HepG2 (cell line): ENCODE measurements around the gene TCEANC2. TPM values are rescaled to one million over a fixed set of nuclear protein-coding genes. Genes with fewer than 3 reads are reported as not detected.
"Not testable (repeated sequence)": the region's sequence is repeated elsewhere in the genome, so short reads cannot be mapped to it uniquely, and the experiment has no call there.

Source experiments
- ATAC-seq: fragments of 200-7000 bp; cut with Tn5 transposase; 3 replicates; pipeline ENCODE4 v1.9.1; 2020; ENCODE audit warnings: mild to moderate bottlenecking, moderate library complexity
- BruUV-seq: library from RNA; stranded (reverse); fragments of 400-500 nt; replicated peaks from 2 replicates; lab custom pipeline; 2021; lab: Mats Ljungman, UMichigan
- CTCF ChIA-PET: fragments of 300-600 bp; formaldehyde crosslinking; extraction: SDS; loops from one replicate; lab custom pipeline; 2021; ENCODE audit warnings: low total read pairs, inconsistent platforms, low intra/inter-chr PET ratio; lab: Yijun Ruan, JAX
- POLR2A ChIA-PET: fragments of 350-600 bp; sonication (Branson Sonifier 250); formaldehyde crosslinking; loops from one replicate; lab custom pipeline; 2020; ENCODE audit warnings: antibody characterized with exemption, inconsistent platforms; lab: Yijun Ruan, JAX
- DNase-seq: peaks from one replicate; pipeline ENCODE4 v3.0.0-alpha.2; 2015; ENCODE audit warnings: low spot score
- FAIRE-seq: peaks from 3 replicates; lab custom pipeline; 2011; peaks lifted over from hg19 to GRCh38; lab: Jason Lieb, UNC
- H2AFZ ChIP-seq: one replicate; pipeline ENCODE4 v1.6.1; 2011; ENCODE audit warnings: low read length, inconsistent platforms
- H3K27ac ChIP-seq: fragments of 300-600 bp; 3 replicates; pipeline ENCODE4 v1.8.0; 2011; ENCODE audit warnings: mixed run types, mild to moderate bottlenecking, mixed read lengths, low read length, inconsistent platforms; ENCODE audit not compliant: insufficient read depth; ENCODE audit errors: extremely low read length
- H3K27me3 ChIP-seq, 2 experiments: fragments of 200-600 bp in 1 of 2; 2 replicates in 1 of 2; 3 replicates in 1 of 2; pipeline versions ENCODE4 v1.6.0 to v1.8.0; 2011; ENCODE audit warnings: low read length in 2 of 2, mild to moderate bottlenecking in 2 of 2, moderate library complexity in 2 of 2, inconsistent platforms in 1 of 2; ENCODE audit not compliant: insufficient read depth in 2 of 2, control insufficient read depth in 1 of 2
- H3K36me3 ChIP-seq, 2 experiments: fragments of 200-600 bp in 1 of 2; replicated peaks in 1 of 2; 2 replicates in 1 of 2; 3 replicates in 1 of 2; pipeline versions ENCODE4 v1.5.1 to v1.8.0; 2011; ENCODE audit warnings: low read length in 2 of 2, inconsistent platforms in 1 of 2; ENCODE audit not compliant: insufficient read depth in 2 of 2, control insufficient read depth in 1 of 2
- H3K4me1 ChIP-seq: 2 replicates; pipeline ENCODE4 v1.5.1; 2012; ENCODE audit warnings: low read length, inconsistent platforms; ENCODE audit not compliant: insufficient read depth
- H3K4me2 ChIP-seq: 2 replicates; pipeline ENCODE4 v1.6.0; 2011; ENCODE audit warnings: low read depth, low read length, inconsistent platforms
- H3K4me3 ChIP-seq, 3 experiments: fragments of 200-600 bp in 1 of 3; sonication (generic), shearing (Covaris generic) in 1 of 3; replicated peaks in 1 of 3; 2 replicates each; pipeline ENCODE4 v1.5.1; 2011 to 2016; ENCODE audit warnings: low read length in 3 of 3, inconsistent platforms in 2 of 3, low read depth in 2 of 3, mild to moderate bottlenecking in 2 of 3, control low read depth in 1 of 3, mixed read lengths in 1 of 3; ENCODE audit not compliant: insufficient read depth in 1 of 3
- H3K79me2 ChIP-seq: one replicate; pipeline ENCODE4 v1.6.1; 2011; ENCODE audit warnings: low read length, inconsistent platforms; ENCODE audit not compliant: insufficient read depth
- H3K9ac ChIP-seq: 2 replicates; pipeline ENCODE4 v1.6.0; 2011; ENCODE audit warnings: mild to moderate bottlenecking, low read depth, low read length, inconsistent platforms; ENCODE audit not compliant: insufficient read depth
- H3K9me3 ChIP-seq: 2 replicates; pipeline ENCODE4 v1.5.1; 2012; ENCODE audit warnings: mild to moderate bottlenecking, low read length
- H4K20me1 ChIP-seq: 2 replicates; pipeline ENCODE4 v1.6.0; 2011; ENCODE audit warnings: inconsistent platforms, mild to moderate bottlenecking, low read length, moderate library complexity; ENCODE audit not compliant: insufficient read depth
- DPF2 ChIP-seq: sonication (generic); formaldehyde crosslinking; IDR thresholded peaks from 2 replicates; pipeline ENCODE4 v1.4.0; 2020; ENCODE audit warnings: mild to moderate bottlenecking, low read depth, missing genetic modification reagents, borderline replicate concordance
- ETV6 ChIP-seq: sonication (generic); formaldehyde crosslinking; conservative IDR thresholded peaks from 2 replicates; pipeline ENCODE4 v1.4.0; 2020; ENCODE audit warnings: missing genetic modification reagents
- KLF13 ChIP-seq: sonication (generic); formaldehyde crosslinking; IDR thresholded peaks from 2 replicates; pipeline ENCODE4 v1.4.0; 2020; ENCODE audit warnings: mild to moderate bottlenecking, missing genetic modification reagents
- PHF5A ChIP-seq: IDR thresholded peaks from one replicate; pipeline ENCODE4 v1.6.1; 2018; ENCODE audit warnings: low read depth, missing genetic modification reagents; ENCODE audit not compliant: unreplicated experiment
- SALL1 ChIP-seq: sonication (generic); formaldehyde crosslinking; IDR thresholded peaks from 2 replicates; pipeline ENCODE4 v1.8.0; 2022; ENCODE audit warnings: mild to moderate bottlenecking, missing genetic modification reagents
- SIN3A ChIP-seq: IDR thresholded peaks from 2 replicates; pipeline ENCODE4 v1.6.1; 2011; ENCODE audit warnings: low read depth, mild to moderate bottlenecking, control low read depth, low read length, borderline replicate concordance
- TCF7L2 ChIP-seq: IDR thresholded peaks from 2 replicates; pipeline ENCODE4 v1.6.1; 2011; ENCODE audit warnings: mild to moderate bottlenecking, low read depth, low read length, moderate library complexity
- ZNF549 ChIP-seq: sonication (generic); formaldehyde crosslinking; IDR thresholded peaks from 2 replicates; pipeline ENCODE4 v1.5.0; 2020; ENCODE audit warnings: missing genetic modification reagents
- WGBS: methylation state at CpG from one replicate; pipeline ENCODE4 v1.1.6; 2017; ENCODE audit warnings: low lambda C conversion rate; 5-methylcytosine and 5-hydroxymethylcytosine counted together
- in situ Hi-C: cut with HindIII; loops from 2 replicates; pipeline ENCODE4 v1.10.0; 2017; ENCODE audit warnings: low pct_unique_long_range_greater_than_20kb; ENCODE audit not compliant: extremely low pct_ligation_motif_present
- intact Hi-C: fragments of 100-400 bp; cut with micrococcal nuclease; formaldehyde crosslinking; loops from one replicate; pipeline ENCODE4 v1.10.0; 2022; ENCODE audit not compliant: unreplicated experiment
- polyA plus RNA-seq, 8 experiments: library from polyadenylated mRNA; depleted of rRNA in 3 of 8; stranded (reverse) in 7 of 8; unstranded in 1 of 8; fragments of >200 nt; fragmentation: Illumina TruSeq in 4 of 8; extraction: Trizol in 4 of 8; gene quantifications; 2 replicates each; pipeline versions ENCODE4 v1.2.1 to v1.2.3, GENCODE V29; 2011 to 2016; ENCODE audit warnings: low read depth in 4 of 8, missing spikeins in 1 of 8, mixed read lengths in 1 of 8; ENCODE audit not compliant: insufficient read depth in 1 of 8
- total RNA-seq, 5 experiments: library from RNA; depleted of rRNA; stranded (reverse); fragments of >200 nt; fragmentation: Illumina TruSeq; extraction: Trizol; gene quantifications; 2 replicates each; pipeline ENCODE4 v1.2.3, GENCODE V29; 2016; ENCODE audit warnings: low read depth in 1 of 5

The TCEANC2 gene
- total and polyA plus RNA-seq, 2 of the 13 experiments (the other 11 are each of a cell fraction or from before 2014, with no cell fraction given): 3.8 to 5.0 TPM

- WGBS: 18% methylated on average over 2 of the region's 2 CpGs
- CTCF ChIA-PET: no interaction called here
These were observed 29.1 kb upstream of the TCEANC2 start for GRCh38 chr1:54024358-54024757.

GRCh38 chr1:54024811-54025210, 28.6 kb upstream of the TCEANC2 start:
- H3K4me3 ChIP-seq, H3K27me3 ChIP-seq, H3K27ac ChIP-seq, H4K20me1 ChIP-seq, H2AFZ ChIP-seq, FAIRE-seq, in situ Hi-C loops, DNase-seq, H3K36me3 ChIP-seq, BruUV-seq, ATAC-seq, POLR2A ChIA-PET, H3K9ac ChIP-seq, H3K9me3 ChIP-seq, H3K4me2 ChIP-seq, CTCF ChIA-PET, H3K79me2 ChIP-seq: not testable (repeated sequence)
- 90% methylated on average over 1 of the region's 1 CpG for WGBS
- intact Hi-C loops: loop anchor here (5.0 kb wide), 1 partner anchor 33 kb away; no protein-coding TSS in a partner anchor
- peaks cover 54% of the 10 kb centered on the region for H3K4me1 ChIP-seq

More at GRCh38 chr1:54024358-54024757, 29.1 kb upstream of the TCEANC2 start:
- peaks cover 54% of the 10 kb centered on the region for H3K4me1 ChIP-seq
- H3K27ac ChIP-seq: no peak overlapping the region
- no peaks in the 10 kb centered on the region for H4K20me1 ChIP-seq
- no peak for TF ChIP-seq TCF7L2
- no peak for TF ChIP-seq PHF5A
- no peak for TF ChIP-seq SIN3A
- no peak for TF ChIP-seq DPF2 (CRISPR knock-in tag)
- no peak for TF ChIP-seq ETV6 (CRISPR knock-in tag)
- TF ChIP-seq ZNF549: no peak
- no peak for TF ChIP-seq SALL1
- no peak for TF ChIP-seq KLF13
- TF ChIP-seq, all 625 proteins: peak for 0
- no peak for ATAC-seq
- H3K9ac ChIP-seq: no peak overlapping the region
- H3K79me2 ChIP-seq: no peaks in the 10 kb centered on the region
- BruUV-seq: no TSS peak
- in situ Hi-C loops: no loop called here
- intact Hi-C loops: no loop called here
- FAIRE-seq: no peak
- no peaks in the 10 kb centered on the region for H3K36me3 ChIP-seq
- H3K4me2 ChIP-seq: no peak overlapping the region
- H3K27me3 ChIP-seq: no peaks in the 10 kb centered on the region
- H2AFZ ChIP-seq: no peak overlapping the region
- H3K9me3 ChIP-seq: no peaks in the 10 kb centered on the region
- DNase-seq: no peak
- H3K4me3 ChIP-seq: no peak overlapping the region
- POLR2A ChIA-PET: no interaction called here
